ENCODE measurements around the gene ANKRD1.

The ANKRD1 gene

GRCh38 chr10:90929179-90929578 is 8.3 kb upstream of the ANKRD1 start:
- Histone ChIP-seq H3K9me3 (ENCODE audit: low read depth, low read length) (no peaks in the 10 kb centered on the region), H3K36me3 (ENCODE audit: insufficient read depth, low read length) (no peaks in the 10 kb centered on the region), H3K4me3 (no peak overlapping the region), H3K27ac (no peak overlapping the region), H3K9ac (ENCODE audit: insufficient read length) (no peak overlapping the region)
- no peak for TF ChIP-seq FOXP2 (optimal IDR thresholded peaks at IDR 0.05; ENCODE audit: control extremely low read depth, extremely low read length, insufficient read depth)
- TF ChIP-seq POLR2AphosphoS5 (IDR thresholded peaks at IDR 0.05; ENCODE audit: borderline replicate concordance, low read depth, low read length), result no peak
- no peak for TF ChIP-seq EZH2 (IDR thresholded peaks at IDR 0.05)
- DNase-seq (ENCODE audit: low read depth, low spot score), result no peak

GRCh38 chr10:90927293-90927692 is 6.4 kb upstream of the ANKRD1 start:
- Histone ChIP-seq H3K36me3 (ENCODE audit: insufficient read depth, low read length) (no peaks in the 10 kb centered on the region), H3K9me3 (ENCODE audit: low read depth, low read length) (no peaks in the 10 kb centered on the region), H3K27ac (no peak overlapping the region), H3K4me3 (no peak overlapping the region), H3K9ac (ENCODE audit: insufficient read length) (no peak overlapping the region)
- DNase-seq (ENCODE audit: low read depth, low spot score), result no peak
- TF ChIP-seq POLR2AphosphoS5 (IDR thresholded peaks at IDR 0.05; ENCODE audit: borderline replicate concordance, low read depth, low read length), result no peak
- no peak for TF ChIP-seq FOXP2 (optimal IDR thresholded peaks at IDR 0.05; ENCODE audit: control extremely low read depth, extremely low read length, insufficient read depth)
- no peak for TF ChIP-seq EZH2 (IDR thresholded peaks at IDR 0.05)

DNA sequence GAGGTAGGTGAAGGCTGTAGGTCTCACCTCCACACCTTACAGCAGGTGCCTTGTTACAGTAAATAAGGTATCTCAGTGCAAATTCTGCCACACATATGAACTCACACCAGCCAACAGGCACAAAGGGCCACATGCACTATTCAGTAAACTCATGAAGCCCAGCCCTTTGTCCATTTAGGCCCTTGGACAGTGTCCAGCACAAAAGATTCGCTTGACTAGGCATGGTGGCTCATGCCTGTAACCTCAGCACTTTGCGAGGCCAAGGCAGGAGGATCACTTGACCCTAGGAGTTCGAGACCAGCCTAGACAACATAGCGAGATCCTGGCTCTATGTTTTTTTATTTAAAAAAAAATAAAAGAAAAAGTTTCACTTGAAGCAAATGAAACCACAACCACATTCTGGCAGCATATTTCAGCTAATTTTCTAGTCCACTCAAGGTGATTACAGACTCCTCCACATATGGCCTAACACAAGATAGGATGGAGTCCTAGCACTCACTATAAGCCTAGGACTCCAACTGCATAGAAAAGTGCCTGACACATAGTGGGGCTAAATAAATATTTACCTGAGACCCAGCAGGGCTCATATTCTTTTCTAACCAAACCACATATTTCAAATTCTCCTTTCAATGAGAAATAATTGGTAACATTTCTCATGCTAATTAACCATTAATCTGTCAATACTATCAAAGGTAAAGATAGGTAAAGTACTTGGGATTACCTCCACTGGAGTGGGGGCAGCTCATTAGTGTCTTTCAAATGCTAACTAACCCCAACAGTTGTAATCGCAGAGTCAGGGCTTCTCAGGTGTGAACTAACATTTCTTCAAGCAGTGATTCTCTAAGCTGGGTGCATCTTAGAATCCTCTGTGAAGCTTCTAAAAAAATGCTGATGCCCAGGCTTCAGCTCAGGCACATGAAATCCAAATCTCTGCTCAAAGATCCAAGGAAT is 4.5 kb upstream of the ANKRD1 start:
- no peak for DNase-seq (ENCODE audit: low read depth, low spot score)
- TF ChIP-seq FOXP2 (optimal IDR thresholded peaks at IDR 0.05; ENCODE audit: control extremely low read depth, extremely low read length, insufficient read depth) (no peak), EZH2 (IDR thresholded peaks at IDR 0.05) (no peak), POLR2AphosphoS5 (IDR thresholded peaks at IDR 0.05; ENCODE audit: borderline replicate concordance, low read depth, low read length) (no peak)
- no peak overlapping the region for H3K4me3 ChIP-seq
- no peak overlapping the region for H3K27ac ChIP-seq
- H3K9me3 ChIP-seq (ENCODE audit: low read depth, low read length), result no peaks in the 10 kb centered on the region
- no peak overlapping the region for H3K9ac ChIP-seq (ENCODE audit: insufficient read length)
- no peaks in the 10 kb centered on the region for H3K36me3 ChIP-seq (ENCODE audit: insufficient read depth, low read length)

DNA sequence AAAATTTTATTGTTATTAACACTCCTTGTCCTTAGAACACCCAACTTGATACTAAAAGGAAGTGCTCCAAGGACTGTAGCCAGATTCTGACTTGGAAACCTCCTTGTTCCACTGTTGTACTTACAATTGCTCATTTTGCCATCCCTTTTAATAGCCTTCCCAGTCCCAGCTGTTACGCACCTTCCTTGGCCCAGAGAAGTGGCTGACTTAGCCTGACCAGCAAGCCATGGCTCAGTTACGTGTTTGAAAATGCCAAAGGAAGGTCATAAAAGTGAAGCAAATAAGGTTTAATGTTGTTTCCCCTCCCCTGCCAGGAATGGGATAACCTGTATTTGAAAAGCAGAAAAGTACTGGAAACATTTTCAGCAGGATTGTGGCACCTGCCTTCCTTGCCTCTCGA is 3.7 kb upstream of the ANKRD1 start:
- Histone ChIP-seq H3K36me3 (ENCODE audit: insufficient read depth, low read length) (no peaks in the 10 kb centered on the region), H3K27ac (no peak overlapping the region), H3K9me3 (ENCODE audit: low read depth, low read length) (no peaks in the 10 kb centered on the region), H3K4me3 (no peak overlapping the region), H3K9ac (ENCODE audit: insufficient read length) (no peak overlapping the region)
- no peak for DNase-seq (ENCODE audit: low read depth, low spot score)
- TF ChIP-seq POLR2AphosphoS5 (IDR thresholded peaks at IDR 0.05; ENCODE audit: borderline replicate concordance, low read depth, low read length), result no peak
- no peak for TF ChIP-seq EZH2 (IDR thresholded peaks at IDR 0.05)
- no peak for TF ChIP-seq FOXP2 (optimal IDR thresholded peaks at IDR 0.05; ENCODE audit: control extremely low read depth, extremely low read length, insufficient read depth)

DNA sequence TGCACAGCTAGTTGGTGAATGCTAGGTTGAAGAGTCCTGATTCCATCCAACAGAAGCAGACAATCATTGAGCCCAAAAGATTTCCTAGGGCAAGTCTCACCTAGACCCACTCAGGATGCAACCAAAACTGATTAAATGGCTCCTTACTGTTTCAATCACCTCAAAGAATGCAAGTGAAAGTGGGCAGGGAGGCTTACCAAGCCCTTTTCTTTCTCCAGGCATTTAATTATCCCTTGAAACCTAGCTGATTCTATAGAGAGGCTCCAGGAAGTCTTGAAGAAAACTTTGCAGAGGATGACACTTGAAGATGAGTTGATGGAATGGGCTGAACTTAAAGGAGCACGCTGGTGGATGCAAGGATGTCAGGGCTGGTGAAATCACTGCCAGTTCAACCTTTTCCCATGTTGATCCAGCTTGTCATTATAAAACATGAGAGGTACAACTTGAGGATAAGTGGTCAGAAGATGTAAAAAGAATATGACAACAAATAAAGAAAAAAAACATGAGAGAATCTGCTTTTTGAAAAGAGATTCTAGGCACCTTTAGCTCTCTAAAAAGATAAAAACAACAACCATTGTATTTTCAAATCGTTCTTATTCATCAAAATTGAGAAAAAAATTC is 2.3 kb upstream of the ANKRD1 start:
- H3K27ac ChIP-seq, result no peak overlapping the region
- DNase-seq (ENCODE audit: low read depth, low spot score), result no peak
- TF ChIP-seq EZH2 (IDR thresholded peaks at IDR 0.05) (no peak), POLR2AphosphoS5 (IDR thresholded peaks at IDR 0.05; ENCODE audit: borderline replicate concordance, low read depth, low read length) (no peak), FOXP2 (optimal IDR thresholded peaks at IDR 0.05; ENCODE audit: control extremely low read depth, extremely low read length, insufficient read depth) (no peak)
- H3K36me3 ChIP-seq (ENCODE audit: insufficient read depth, low read length), result no peaks in the 10 kb centered on the region
- H3K4me3 ChIP-seq, result no peak overlapping the region
- no peak overlapping the region for H3K9ac ChIP-seq (ENCODE audit: insufficient read length)
- H3K9me3 ChIP-seq (ENCODE audit: low read depth, low read length), result no peaks in the 10 kb centered on the region

DNA sequence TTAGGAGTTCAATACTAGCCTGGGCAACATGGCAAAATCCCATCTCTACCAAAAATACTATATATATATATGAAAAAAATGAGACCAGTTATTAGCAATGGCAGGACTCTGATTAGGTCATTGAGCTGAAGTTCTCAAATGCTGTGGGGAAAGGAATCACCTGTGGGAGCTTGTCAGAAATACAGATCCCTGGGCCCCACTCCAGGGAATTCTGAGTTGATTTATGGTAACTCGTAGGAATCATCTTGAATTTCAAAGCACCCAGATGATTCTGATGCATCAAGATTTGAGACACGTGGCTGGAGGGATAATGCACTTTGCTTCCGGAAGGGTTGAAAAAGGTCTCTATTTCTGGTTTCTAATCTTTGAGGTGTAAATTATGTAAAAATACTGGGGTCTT is 1.0 kb upstream of the ANKRD1 start:
- Histone ChIP-seq H3K27ac (no peak overlapping the region), H3K36me3 (ENCODE audit: insufficient read depth, low read length) (no peaks in the 10 kb centered on the region), H3K9me3 (ENCODE audit: low read depth, low read length) (no peaks in the 10 kb centered on the region)

DNA sequence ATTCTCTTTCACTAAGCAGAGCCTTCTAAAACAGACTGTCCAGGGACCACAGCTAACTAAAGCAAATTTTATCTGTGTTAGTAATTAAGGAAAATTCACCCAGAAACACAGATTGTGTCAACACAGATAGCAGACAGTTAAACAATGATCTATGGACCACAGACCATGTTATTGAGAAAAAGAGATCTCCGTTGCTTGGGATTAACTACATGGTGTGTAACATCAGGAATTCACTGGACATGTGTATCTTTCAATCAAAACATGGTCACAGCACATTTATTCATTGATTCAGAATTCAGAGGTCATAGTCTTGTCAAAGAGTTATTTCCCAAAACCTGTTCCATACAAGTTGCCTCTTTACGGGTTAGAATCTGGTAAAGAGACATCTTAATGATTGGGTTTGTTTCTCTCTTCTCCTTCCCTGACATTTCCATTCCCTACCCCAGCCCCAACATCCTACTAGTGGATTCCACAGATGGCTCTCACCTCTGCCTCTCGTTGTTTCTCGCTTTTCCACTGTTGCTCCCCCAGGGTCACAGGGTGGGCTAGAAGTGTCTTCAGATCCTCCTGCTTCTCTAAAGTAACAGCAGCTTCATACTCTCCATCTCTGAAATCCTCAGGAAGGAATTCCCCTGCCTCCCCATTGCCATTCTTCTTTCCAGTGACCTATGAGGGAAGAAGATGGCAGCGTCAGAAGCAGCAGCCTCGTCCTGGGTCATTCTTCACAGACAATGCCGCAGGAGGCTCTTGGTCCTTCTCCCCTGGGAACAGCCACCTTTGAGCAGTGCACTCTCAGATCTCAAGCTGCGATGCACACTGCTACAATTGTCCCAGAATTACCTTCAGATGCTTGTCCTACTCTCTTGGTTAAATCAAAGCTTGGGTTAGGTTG is 958 bp downstream of the ANKRD1 start:
- Histone ChIP-seq H3K27ac (no peak overlapping the region), H3K9ac (ENCODE audit: insufficient read length) (no peak overlapping the region), H3K4me3 (no peak overlapping the region), H3K9me3 (ENCODE audit: low read depth, low read length) (no peaks in the 10 kb centered on the region), H3K36me3 (ENCODE audit: insufficient read depth, low read length) (no peaks in the 10 kb centered on the region)
- DNase-seq (ENCODE audit: low read depth, low spot score), result no peak
- no peak for TF ChIP-seq FOXP2 (optimal IDR thresholded peaks at IDR 0.05; ENCODE audit: control extremely low read depth, extremely low read length, insufficient read depth)
- TF ChIP-seq POLR2AphosphoS5 (IDR thresholded peaks at IDR 0.05; ENCODE audit: borderline replicate concordance, low read depth, low read length), result no peak
- no peak for TF ChIP-seq EZH2 (IDR thresholded peaks at IDR 0.05)

More for the DNA sequence above, 1.0 kb upstream of the ANKRD1 start:
- DNase-seq (ENCODE audit: low read depth, low spot score), result no peak
- no peak overlapping the region for H3K4me3 ChIP-seq
- TF ChIP-seq POLR2AphosphoS5 (IDR thresholded peaks at IDR 0.05; ENCODE audit: borderline replicate concordance, low read depth, low read length) (no peak), EZH2 (IDR thresholded peaks at IDR 0.05) (no peak), FOXP2 (optimal IDR thresholded peaks at IDR 0.05; ENCODE audit: control extremely low read depth, extremely low read length, insufficient read depth) (no peak)
- no peak overlapping the region for H3K9ac ChIP-seq (ENCODE audit: insufficient read length)

DNA sequence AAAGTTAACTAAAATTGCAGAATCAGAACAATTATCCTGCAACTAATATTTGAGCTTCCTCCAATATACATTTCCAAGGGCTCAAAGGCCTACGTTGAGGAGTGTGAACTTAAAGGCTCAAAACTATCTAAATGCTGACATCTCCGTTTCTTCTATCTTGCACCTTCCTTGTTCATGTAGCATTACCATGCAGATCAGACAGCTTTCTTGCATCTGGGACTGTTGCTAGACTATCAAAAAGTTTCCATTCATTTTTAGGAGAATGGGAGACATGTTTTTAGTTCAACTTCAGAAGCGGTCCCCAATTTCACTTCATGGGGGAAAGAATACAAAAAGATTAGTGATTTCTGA is 2.9 kb downstream of the ANKRD1 start:
- Histone ChIP-seq H3K27ac (no peak overlapping the region), H3K36me3 (ENCODE audit: insufficient read depth, low read length) (no peaks in the 10 kb centered on the region), H3K9me3 (ENCODE audit: low read depth, low read length) (no peaks in the 10 kb centered on the region), H3K4me3 (no peak overlapping the region), H3K9ac (ENCODE audit: insufficient read length) (no peak overlapping the region)
- DNase-seq (ENCODE audit: low read depth, low spot score), result no peak
- TF ChIP-seq EZH2 (IDR thresholded peaks at IDR 0.05) (no peak), FOXP2 (optimal IDR thresholded peaks at IDR 0.05; ENCODE audit: control extremely low read depth, extremely low read length, insufficient read depth) (no peak), POLR2AphosphoS5 (IDR thresholded peaks at IDR 0.05; ENCODE audit: borderline replicate concordance, low read depth, low read length) (no peak)

Data from SK-N-MC (cell line).